Inflammatory macrophage treated with lipopolysaccharide for 4 hours (primary cell): ENCODE results near the gene DENND1A.

Experiments
- DNase-seq: peaks from one replicate; pipeline ENCODE4 v3.0.0-alpha.2; 2020

The DENND1A gene

DNA sequence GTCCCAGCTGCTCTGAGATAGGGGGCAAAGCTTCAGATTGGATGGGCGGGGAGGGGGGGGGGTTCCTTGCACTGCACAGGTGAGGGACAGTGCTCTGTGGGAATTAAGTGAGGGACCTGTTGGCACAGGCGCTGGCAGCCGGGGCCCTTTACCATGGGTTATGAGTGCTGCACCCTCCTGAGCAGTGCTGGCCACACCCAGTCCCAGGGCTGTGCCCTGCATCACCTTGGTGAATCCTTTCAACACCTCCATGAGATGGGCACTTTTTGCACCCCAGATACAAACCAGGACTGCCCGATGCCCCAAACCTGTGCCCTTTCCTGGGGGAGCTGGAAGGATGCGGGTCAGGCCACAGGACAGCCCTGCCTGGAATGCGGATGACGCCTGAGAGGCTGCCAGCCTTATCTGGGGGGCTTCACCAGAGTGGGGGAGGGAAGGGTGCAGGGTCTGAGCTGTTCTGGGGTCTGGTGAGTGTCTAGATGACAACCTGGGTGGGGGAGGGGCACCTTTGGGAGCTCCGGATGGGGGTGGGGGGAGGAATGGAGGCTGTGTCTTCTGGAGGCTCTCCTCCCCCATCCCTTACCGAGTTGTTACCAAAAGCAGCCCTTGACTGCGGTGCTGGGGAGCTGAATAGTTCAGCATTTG is 568.7 kb downstream of the DENND1A start:
- no peak for DNase-seq

DNA sequence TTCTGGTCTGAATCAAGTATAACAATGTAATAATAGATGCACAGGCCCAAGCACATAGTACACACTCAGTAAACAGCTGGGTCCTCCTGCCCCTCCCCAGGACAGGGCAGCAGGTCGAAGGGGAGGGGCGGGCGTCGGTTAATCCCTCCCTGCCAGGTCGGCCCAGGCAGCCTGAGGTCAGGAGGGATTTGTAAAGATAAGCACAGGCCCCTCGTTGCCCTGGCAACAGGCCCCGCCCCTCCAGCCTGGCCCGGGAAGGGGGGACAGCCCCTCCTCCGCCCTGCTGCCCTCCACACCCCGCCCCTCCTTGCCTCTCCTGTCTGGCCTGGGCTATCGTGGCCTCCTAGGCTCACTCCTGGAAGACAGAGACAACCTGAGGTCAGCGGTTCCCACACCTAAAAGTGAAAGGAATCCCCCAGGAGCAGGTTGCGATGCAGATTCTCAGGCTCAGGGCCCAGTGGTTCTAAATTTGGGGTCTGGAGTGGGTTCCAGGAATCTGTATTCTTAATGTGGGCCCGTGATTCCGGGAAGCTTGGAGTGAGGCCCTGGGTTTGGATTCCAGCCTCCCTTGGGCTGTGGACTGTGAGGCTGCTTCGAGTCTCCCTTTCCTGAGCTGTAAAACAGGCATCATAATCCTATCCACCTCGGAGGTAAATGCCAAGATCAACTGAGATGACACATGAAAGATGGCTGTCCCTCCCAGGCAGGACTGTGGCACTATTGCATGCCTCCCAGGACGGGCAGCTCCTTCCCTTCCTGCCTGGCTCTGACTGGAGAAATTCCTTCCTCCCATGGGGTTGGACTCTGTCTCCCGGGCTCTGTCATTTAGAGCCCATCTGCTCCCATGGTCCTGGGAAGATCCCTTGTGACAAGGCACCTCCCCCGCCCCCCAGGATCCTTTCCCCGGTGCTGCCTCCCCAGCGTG is 569.5 kb downstream of the DENND1A start:
- DNase-seq = no peak

DNA sequence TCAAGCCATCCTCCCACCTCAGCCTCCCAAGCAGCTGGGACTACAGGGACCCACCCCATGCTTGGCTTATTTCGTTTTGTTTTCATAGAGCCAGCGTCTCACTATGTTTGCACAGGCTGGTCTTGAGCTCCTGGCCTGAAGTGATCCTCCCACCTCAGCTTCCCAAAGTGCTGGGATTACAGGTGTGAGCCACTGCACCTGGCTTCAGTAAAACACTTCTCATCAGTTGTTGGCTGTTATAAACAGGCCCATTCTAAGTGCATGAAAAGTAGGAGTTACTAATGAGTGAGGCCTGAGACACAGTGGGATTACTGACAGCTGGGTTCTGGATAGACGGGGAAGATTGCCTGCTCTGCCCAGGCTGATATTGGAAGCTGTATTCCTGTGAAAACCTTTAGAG is 570.4 kb downstream of the DENND1A start:
- DNase-seq = no peak

DNA sequence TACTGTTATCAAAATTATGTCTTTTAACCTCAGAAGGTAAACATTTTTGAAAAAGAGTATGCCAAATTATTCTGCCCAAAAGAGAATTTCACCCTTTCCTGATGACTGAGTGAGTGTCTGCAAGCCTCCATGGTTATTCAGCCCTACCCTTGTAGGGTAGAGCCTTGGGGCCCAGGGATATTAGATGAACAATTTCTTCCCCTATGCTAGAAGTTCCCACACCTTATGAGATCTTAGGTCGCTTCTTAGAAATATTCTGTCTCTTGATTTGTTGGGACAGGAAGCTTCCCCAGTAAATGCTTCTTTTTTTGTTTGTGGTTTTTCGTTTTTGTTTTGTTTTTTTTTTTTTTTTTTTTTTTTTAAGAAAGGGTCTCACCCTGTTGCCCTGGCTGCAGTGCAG is 570.8 kb downstream of the DENND1A start:
- no peak for DNase-seq

DNA sequence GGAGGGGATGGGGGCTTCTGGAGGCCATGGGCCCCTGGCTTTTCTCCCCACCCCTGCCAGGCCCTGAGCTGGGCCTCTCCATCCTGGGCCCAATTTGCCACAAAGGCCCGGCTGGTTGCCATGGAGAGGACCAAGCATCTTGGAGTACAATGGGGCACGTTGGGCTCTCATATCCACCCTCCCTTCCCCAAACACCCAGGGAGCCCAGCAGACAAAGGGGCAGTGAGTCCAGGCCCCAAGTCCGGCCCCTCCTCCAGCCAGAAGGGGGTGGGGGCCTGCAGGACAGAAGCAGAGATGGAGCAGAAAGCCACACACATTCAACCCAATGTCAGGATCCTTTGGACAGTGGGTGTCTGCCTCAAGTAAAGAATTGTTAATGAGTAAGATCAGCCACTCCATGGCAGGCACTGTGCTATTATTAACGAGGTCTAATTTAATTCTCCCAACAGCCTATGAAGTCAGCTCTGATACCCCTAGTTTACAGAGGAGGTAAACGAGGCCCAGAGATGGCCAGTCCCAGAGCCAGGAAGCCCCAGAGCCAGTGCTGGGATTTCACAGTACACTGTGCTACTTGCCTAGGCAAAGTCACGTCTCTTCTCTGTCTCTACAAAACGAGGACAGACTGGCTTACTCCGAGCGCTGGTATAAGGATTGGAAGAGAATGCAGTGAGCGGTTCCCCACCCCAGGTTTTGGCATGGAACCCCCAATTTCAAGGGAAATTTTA is 571.6 kb downstream of the DENND1A start:
- DNase-seq = no peak

DNA sequence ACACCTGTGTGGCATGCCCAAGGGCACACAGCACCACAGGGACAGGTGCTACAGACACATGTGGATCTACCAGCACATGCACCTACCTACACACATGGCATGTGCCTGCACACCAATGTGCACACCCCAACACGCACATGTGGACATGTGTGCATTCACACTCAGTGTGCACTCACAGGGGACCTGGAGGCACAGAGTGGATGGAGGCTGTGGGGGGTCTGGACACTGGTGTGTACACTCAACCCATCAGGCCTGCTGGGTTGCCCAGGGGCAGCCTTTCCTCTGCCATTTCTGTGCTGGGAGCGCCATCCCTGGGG is 572.2 kb downstream of the DENND1A start:
- no peak for DNase-seq

DNA sequence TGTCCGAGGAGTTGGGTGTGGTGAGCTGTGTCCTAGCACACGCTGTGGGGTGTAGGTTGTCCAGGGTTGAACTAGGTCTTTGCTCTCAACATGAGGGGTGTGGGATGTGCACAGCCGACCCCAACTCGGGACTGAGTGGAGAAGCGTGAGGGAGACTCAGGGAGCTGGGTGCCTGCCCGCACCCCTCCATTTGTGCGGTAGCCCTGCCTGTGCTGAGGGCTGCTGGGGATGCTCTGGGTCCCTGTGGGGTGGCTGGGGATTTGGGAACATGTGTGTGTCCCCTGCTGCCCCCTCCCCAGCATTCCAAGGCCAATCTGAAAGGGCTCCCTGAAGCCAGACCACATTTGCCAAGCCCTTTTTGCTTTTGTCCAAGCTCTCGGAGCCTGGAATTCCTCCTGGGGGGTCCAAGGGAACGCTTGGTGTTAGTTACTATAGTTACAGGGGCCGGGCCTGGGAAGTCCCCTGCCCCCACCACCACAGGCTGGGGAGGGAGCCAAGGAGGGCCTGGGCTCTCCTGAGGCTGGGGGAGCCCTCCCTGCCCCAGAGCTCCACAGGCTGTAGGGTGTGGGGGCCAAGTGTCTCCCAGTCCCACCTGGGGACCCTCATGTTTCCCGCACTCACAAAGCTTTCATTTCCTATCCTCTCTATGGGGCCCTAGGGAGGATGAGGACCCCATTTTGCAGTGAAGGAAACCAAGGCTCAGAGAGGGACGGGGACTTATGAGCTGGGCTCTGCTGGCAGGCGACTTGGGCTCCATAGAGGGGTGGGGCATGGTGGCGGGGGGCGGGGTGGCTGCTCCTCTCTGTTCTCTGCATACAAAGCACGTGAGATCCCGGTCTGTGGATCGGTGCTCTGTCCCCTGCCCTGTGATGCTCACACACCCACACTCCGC is 572.8 kb downstream of the DENND1A start:
- no peak for DNase-seq

DNA sequence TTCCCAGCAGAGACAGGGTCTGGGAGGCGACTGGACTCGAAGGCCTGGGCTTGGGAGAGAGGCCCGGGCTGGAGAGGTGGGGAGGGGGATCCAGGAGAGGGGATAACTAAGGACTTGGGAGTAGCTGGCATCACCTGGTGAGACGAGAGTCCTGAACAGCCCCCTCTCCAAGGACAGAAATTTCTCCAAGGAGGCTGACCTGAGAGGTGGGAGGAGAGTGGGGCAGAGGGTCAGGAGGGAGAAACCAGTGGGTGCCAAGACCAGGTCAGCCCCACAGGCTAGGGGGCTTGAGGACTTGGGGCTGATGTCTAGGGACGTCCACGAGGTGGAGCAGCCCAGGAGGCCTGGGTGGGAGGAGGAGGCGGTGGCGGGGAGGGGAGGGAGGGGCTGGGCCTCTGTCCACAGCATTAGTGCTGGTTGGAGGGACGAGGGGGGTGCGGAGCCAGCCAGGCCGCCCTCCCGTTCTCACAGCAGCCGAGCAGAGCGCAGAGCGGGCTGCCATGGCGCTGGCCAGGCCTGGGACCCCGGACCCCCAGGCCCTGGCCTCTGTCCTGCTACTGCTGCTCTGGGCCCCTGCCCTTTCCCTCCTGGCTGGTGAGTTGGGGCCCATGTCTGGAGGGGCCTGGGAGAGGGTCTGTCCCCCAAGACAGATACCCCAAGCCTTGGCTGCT is 574.0 kb downstream of the DENND1A start, which contains the start of gene CRB2:
Gene CRB2, plus strand, starts transcription at position 437 of the 671 bp plus-strand sequence. Its CDS starts 64 bp downstream, at position 501.
- no peak for DNase-seq

DNA sequence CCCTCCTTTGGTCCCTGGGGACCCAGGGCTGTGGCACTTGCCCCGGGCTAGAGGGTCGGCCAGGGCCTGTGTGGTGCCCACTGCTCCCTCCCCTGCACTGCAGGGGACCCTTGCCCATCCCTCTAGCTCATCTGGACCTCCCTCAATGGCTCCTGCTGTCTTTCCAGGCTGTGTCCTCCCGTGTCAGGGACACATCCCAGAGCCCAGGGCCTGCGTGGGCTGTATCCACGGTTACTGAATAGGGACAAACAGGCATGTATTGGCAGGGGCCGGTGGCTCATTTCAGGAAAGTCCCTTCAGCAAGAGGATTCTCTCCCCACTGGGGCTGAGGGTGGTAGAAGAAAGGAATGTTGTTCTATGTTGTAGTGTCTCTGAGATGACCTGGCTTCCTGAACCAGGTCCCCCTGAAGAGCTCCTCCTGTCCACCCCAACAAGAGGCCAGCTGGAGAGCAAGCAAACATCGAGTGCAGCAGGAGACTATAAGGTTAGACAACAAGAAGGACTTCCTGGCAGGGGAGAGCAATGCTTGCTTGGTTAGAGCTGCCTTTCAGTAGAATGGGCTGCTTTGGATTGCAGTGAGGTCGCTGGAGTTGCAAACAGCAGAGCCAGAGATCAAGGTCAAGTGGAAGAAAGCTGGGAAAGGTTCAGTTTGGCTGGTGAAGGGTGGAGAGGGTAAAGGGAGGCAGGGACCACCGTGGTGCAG is 575.0 kb downstream of the DENND1A start:
- no peak for DNase-seq

DNA sequence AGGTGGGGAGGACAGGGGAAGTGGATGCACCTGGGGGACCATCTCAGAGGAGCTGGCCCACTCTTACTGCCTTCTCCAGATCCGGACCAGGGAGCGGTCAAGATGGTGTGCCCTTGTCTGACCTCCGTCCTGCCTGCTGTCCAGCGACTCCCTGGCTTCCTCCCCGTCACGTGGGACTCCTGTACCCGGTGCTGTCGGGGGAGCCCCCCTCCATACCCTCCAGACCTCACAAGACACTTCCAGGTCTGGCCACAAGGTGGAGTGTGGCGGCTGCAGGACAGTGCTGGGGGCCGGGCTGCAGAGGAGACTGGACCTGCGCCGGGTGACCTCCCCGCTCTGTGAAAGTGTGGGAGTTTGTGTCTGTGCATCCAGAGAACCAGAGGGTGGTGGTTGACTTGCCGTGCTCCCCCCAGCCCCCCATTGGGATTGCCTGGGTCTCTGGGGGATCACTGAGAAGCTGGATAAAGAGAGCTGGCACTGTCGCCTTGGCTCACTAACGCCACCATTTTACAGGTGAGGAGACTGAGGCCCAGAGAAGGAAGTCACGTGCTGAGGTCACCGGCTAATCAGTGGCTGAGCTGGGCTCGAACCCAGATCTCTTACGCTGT is 575.8 kb downstream of the DENND1A start:
- peak; percentile 31 for DNase-seq

DNA sequence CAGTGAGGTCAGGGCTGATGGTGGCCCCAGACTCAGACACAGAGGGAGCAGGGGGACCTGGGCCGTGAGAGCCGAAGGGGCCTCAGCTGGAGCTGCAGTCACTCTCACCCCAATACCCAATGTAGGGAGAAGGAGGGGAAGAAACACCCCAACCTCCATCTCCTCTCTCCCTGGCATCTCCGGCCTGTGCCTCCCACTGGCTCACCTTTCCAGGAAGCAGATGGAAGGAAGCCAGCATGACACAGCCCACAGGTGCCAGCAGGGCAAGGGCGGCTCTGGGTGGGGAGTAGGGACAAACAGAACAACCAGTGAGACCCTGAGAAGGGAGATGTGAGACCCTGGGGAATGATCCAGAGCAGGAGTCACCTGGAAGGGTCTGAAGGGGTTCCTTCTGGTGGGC is 576.9 kb downstream of the DENND1A start:
- DNase-seq = no peak

DNA sequence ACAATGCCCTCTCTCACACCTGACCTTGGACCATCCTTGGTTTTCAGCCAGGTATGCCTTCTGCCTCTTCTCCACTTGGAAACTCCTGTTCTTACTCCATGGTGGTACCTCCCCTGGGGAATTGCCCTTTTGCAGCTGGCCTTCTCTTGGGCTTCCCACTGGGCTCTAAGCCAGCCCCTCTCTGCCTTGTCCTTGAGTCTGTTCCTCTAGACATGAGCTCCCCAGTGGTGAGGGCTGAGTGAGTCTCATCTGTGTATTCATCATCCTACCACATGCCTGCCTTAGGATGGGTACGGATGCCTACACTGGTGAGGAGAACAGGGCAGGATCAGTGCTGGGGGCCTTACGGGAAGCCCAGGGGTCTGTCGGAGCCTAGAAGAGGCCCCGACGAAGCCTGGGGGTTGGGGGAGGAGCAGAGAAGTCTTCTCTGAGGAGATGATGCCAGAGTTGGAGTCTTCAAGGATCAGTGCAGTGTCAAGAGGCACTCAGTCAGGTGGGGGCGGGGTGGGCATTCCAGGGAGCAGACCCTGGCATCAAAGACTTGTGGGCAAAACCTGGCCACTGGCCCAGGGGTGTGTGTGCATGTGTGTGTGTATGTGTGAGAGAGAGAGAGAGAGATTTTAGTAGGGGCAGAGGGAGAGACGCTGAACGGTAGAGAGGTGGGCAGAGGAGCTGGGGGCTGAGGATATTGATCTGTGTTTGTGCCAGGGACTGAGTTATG is 579.2 kb downstream of the DENND1A start:
- no peak for DNase-seq

DNA sequence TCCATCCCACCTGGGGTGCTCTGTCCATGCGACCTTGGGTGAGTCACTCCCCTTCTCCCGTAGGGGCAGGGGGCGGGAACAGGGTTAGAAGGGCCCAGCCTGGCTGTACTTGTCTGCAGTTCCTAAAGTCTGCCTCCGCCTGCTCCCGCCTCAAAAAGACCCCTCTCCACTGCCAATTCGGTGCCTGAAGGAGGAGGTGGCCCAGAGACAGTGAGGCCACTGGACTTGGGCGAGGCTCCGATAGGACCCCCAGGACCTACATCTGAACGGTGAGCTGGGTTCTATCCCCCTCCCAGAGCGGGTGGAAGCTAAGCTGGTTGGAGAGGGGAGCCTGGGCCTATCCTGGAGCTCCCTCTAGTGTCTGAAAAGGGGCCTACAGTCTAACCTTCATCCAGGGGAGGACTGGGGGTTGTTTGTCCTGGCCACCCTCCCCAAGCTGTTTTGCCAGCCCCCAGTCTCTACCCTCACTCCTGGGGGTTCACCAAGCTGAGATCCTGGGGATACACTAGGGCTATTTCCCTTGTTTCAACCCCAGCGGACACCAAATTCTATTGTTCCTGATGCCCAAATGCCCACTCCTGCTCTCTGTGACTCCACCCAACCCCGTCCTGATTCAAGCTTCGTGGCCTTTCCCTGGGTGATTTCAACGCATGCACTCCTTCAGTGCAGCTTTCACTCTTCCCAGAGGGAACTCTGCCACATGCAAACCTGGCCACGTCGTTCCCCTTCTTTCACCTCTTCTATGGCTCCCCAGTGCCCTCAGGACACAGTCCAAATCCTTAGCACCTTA is 580.0 kb downstream of the DENND1A start:
- peak; percentile 49 for DNase-seq

DNA sequence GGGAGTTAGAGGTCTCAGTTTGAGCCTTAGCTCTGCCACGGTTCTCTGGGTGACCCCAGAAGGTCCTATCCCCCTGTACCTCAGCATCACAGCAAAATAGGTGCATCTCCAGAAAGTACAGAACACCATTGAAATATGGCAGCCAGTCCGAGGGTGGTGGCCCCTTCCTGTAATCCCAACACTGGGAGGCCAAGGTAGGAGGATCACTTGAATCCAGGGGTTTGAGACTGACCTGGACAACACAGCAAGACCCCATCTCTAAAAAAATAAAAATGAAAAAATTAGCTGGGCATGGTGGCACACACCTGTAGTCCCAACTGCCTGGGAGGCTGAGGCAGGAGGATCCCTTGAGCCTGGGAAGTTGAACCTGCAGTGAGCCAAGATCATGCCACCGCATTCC is 580.9 kb downstream of the DENND1A start:
- no peak for DNase-seq

DNA sequence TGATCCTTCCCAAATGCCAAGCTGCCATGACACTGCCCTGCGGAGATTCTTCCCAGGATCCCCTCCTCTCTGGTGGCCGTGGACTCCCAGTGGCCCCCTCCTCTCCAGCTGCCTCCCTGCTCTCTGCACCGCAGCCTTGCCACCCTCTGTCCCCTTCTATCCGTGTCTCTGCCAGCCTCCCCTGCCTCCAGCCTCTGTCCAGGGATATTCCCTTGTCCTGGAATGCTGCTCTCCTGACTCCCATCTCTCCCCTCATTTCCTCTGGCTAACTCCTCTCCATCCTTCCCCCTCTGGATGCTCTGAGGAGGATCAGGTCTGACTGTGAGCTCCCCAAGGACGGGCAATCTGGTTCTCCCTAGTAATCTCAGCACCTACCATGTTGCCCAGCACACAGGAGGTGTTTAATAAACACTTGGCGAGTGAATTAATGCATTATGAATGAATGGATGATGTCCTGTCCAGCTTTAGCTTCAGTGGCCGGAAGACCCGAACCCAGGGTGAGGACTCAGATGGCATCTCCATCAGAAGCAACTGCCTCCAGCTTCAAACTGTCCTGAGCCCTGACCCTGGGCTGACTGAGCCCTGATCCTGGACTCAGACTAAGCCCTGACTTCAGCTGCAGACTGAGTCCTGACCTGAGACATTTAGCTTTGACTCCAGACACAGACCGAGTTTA is 581.5 kb downstream of the DENND1A start:
- no peak for DNase-seq

DNA sequence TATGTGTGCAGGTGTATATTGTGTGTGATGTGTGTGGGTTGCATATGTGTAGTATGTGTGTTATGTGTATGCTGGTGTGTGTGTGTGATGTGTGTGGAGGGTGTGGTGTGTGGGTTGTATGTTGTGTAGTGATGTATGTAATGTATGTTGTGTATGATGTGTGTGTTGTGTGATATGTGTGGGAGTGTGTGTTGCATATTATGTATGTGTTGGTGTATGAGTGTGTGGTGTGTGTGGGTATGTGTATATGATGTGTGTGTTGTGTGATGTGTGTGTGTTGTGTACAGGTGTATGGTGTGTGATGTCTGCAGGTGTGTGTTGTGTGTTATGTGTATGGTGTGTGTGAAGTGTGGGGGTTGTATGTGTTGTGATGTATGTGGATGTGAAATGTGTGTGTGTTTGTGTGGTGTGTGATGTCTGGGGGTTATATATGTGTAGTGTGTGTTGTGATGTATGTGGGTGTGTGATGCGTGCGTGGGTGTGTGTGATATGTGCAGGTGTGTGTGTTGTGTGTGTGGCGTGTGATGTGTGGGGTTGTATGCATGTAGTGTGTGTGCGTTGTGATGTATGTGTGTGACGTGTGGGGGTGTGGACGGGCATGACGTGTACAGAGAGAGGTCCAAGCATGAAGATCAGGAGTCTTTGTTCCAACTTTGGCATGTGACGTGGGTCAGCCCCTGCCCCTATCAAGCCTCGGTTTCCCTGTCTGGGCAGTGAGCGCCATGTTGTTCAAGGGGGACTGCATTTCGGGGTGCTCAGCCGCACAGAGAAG is 582.5 kb downstream of the DENND1A start:
- DNase-seq = no peak

DNA sequence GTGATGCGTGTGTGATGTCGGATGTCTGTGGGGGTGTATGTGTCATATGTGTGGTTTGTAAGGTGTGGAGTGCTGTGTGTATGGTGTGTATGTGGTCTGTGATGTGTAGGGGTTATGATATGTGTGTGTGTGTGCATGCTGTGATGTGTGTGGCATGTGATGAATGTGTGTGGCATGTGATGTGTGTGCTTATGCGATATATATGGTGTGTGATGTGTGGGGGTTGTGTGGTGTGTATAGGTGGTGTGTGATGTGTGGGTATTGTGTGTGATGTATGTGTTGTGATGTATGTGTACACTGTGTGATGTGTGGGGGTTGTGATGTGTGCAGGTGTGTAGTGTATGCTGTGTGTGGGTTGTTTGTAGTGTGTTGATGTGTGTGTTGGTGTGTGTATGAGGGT is 583.1 kb downstream of the DENND1A start:
- no peak for DNase-seq

DNA sequence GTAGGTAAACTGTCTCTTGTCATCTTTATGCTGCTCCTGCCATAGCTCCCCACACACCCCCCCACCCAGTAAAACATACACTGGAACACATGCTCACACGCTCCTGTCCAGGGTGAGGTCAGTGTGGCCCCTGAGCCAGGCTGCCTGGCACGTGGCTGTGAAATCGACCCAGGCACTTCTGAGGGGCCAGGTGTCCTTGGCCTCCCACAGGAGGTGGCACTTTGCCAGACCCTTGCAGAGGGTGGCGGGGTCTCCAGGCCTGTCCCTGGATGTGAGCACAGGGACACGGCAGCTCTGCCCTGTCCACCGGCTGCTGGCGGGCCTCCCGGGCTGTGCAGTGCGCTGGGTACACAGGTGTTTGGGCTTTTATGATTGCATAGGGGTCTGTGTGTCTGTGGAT is 583.9 kb downstream of the DENND1A start:
- no peak for DNase-seq
